DMS 273 (cell line): ENCODE data around the gene CHL1.

Experiments
- DNase-seq: peaks from one replicate; lab custom pipeline; 2025; ENCODE audit not compliant: unreplicated experiment; lab: John Stamatoyannopoulos, UW

The CHL1 gene

GRCh38 chr3:380801-381200, 184.2 kb downstream of the CHL1 start:
- DNase-seq, result no peak

- no peak for DNase-seq
These were observed 188.6 kb downstream of the CHL1 start for GRCh38 chr3:385151-385550.

DNA sequence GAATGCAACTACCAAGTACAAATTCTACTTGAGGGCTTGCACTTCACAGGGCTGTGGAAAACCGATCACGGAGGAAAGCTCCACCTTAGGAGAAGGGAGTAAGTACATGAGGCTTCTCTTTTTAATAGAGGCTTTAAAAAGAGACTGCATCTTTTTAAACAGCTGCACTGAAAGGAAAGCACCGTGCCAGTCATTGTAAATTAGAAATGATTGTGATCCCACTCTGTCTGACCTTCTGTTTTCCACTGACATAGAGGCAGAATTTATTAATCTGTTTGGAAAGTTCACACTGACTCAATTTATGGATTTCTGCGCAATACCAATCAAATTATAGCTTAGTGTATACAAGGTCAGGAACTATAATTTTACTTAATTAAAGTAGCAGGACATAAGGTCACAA, 198.2 kb downstream of the CHL1 start:
- no peak for DNase-seq

GRCh38 chr3:396293-396692, 199.7 kb downstream of the CHL1 start:
- no peak for DNase-seq

DNA sequence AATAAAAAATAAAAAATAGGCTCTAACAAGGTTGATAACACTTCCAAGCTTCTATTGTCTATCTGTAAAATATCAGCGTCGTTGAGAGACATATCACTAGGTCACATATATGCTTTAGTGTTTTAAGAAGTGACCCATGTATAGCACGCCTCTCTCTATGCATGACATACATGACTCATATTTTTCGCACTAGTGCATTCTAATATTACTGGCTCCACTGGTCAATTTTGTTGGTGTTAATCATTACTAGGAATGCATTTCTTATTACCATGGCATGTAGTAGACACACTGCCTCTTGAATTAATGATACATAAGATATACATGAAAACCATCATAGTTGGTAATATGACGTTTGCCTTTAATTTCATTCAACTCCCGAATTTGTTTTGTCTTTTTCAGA, 203.1 kb downstream of the CHL1 start:
- no peak for DNase-seq

DNA sequence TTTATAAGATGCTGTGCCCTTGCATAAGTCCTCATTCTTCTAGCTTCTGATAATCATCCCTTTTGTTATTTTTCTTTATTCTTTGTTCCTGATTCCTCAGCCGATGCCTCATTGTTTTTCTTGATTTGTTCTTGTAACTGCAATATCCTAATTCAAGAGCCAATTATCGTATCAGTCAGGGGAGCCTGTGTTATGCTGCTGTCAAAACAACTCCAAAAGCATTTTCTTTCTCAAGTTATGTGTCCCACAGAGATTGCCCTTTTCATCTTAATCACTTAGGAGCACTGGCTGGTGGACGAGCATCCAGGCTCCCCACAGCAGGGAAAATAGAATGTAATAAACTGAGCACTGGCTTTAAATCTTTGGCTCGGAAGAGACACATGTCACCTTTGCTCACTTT, 207.3 kb downstream of the CHL1 start:
- DNase-seq, result no peak

DNA sequence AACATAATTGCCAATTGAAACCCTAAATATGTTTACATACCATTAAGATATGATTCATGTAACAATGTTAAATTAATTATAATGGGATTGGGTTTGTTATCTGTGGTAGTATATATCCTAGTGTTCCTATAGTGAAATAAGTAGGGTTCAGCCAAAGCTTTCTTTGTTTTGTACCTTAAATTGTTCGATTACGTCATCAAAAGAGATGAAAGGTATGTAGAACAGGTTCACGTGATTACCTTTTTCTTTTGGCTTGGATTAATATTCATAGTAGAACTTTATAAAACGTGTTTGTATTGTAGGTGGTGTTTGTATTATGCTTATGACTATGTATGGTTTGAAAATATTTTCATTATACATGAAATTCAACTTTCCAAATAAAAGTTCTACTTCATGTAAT, 212.4 kb downstream of the CHL1 start:
- no peak for DNase-seq

- DNase-seq, result no peak
These were observed 214.7 kb downstream of the CHL1 start for GRCh38 chr3:411226-411625.

DNA sequence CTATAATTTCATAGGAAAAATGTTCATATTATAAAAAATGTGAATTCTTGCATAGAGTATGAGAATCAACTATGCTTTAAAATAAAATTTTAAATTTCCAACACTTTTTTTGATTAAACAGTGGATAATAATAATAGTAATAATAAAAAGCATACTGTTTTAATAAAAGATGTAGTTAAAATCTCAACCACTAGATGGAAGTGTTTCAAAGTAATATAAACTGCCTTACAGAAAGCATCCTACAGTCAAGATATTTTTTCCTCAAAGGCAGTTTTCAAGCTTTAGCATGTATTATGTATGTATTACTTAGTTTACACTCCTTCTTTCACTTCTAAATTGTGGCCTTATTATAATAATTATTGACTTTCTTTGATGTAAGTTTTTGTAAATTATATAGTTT, 217.5 kb downstream of the CHL1 start:
- peak; percentile 54 for DNase-seq

DNA sequence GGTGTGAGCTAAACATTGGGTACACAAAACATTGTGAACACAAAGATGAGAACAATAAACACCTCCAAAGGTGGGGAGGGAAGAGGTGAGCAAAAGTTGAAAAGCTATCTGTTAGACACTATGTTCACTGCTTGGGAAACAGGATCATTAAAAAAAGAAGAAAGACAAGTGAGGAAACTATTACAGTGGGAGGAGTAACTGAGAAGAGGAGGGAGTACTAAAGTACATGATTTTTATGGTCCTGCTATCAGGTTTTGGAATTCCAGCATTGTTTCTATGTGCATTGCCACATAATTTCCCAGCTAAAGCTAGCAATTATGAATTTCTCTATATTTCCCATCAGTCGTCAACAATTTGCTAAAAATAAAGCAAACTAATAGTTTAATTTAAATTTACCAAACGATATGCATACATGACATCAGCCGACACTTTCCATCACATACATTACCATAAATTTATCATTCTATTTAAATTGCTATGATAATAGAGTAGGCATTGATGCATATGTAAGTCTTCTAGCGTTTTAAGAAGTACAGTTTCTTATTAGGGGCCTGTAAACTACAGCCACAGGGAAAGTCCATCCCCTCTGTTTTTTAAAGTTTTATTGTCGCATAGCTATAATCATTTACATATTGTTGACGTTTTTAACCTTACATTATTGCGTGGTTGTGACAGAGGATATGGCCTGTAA, 221.8 kb downstream of the CHL1 start:
- no peak for DNase-seq

DNA sequence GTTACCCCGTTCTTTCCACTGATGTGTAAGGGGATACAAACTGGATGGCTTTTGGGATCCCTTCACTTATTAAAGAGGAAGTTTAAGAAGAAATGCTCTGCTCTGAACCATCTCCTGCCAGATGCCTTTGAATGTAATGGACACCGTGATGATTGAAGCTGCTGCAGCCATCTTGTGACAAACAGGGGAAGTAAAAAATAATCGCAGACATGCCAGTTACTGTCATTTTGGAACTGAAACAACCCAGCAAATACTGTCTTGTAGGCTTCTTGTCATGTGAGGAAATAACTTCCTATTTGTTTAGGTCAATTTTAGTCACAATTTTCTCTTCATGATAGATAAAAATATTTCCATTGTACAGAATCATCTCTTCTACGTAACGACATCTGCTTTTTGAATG, 224.0 kb downstream of the CHL1 start:
- no peak for DNase-seq

DNA sequence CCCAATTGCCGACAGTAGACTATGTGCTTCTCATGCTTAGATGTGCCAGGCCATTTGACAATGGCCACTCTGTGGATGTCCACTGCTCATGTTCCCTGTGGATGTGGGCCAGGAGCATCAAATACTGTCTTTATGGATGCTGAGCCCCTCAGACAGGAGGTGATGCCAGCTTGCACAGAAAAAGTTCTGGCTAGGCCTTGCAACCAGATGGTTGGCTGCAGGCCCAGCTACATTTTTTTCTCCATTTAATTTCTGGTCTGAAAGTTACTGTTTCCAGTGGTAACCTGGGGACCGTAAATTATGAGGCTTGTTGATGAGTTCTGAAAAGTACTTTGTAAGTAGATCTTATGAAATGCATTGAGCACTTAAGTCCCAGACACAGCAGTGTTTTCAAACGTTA, 228.5 kb downstream of the CHL1 start:
- peak; percentile 85 for DNase-seq

GRCh38 chr3:426072-426471, 229.5 kb downstream of the CHL1 start:
- peak; percentile 28 for DNase-seq

DNA sequence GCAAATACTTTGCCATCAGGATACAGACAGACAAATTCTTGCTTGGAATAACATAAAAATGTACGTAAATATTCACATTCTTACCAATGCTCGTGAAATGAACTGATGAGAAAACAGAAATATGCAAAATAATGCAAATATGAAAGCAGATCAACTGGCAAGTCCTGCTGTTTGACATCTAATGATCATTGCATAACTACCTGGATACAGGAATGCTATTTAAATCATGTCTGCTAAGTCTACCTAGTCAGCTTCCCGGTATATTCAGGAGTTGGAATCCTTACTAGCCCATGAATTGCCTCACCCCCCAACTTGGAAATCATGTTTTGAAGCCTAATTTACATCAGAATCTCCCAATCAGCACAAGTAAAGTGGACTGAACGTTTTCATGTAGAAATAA, 230.6 kb downstream of the CHL1 start:
- DNase-seq, result no peak

- no peak for DNase-seq
These were observed 233.6 kb downstream of the CHL1 start for GRCh38 chr3:430186-430585.

- no peak for DNase-seq
These were observed 238.6 kb downstream of the CHL1 start for GRCh38 chr3:435161-435560.

DNA sequence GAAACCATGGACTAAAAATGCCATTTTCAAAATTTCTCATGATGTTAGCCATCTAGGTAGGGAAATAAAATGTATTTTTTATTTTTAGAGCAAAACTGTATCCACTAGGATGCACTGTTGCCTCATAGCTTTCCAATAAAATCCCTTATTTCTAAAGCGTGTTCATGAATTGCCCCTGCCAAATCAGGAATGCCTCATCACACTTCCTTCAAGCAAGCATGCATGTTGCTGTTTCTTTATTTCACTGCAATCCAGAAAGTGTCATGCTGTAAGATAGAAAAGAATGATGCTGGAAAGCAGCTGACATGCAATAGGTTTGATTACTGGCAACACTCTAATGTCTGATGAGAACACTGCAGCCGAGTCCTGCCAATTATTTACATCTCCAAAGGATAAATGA, 239.5 kb downstream of the CHL1 start:
- DNase-seq, result peak; percentile 14

- no peak for DNase-seq
These were observed 244.3 kb downstream of the CHL1 start for GRCh38 chr3:440826-441225.

- no peak for DNase-seq
These were observed 249.4 kb downstream of the CHL1 start for GRCh38 chr3:445960-446359.

DNA sequence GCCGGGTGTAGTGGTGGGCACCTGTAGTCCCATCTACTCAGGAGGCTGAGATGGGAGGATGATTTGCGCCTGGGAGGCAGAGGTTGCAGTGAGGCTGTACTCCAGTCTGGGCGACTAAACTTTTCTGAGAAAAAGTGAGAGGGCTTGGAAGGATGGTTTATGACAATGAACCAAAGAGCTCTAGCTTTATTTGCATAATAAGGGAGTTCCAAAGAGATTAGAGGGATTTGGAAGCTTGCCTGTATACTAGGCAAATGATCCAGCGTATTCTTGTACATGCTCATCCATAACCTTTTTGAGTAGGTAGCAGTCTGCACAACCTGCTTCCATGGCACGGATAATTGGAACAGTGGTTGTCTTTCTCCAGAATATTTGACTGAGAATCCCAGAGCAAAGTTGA, 251.1 kb downstream of the CHL1 start:
- no peak for DNase-seq

DNA sequence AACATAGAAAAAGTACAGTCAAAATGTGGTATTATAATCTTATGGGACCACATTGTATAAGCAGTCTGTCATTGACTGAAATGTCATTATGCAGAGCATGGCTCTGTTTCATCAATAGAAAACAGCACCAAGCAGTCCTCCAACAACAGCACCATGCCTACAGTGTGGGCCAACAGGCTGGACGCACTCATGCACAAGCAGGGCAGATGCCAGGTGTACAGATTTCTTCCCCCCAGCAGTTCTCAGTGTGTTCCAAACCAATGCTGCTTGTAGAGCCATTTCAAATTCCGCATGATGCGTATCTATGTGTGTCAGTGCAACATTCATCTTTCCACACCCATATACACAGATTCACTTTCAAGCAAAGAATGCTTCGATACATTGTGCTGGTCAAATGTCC, 253.1 kb downstream of the CHL1 start:
- no peak for DNase-seq

GRCh38 chr3:452221-452620, 255.7 kb downstream of the CHL1 start:
- peak; percentile 67 for DNase-seq

- no peak for DNase-seq
These were observed 256.5 kb downstream of the CHL1 start for GRCh38 chr3:453106-453505.

DNA sequence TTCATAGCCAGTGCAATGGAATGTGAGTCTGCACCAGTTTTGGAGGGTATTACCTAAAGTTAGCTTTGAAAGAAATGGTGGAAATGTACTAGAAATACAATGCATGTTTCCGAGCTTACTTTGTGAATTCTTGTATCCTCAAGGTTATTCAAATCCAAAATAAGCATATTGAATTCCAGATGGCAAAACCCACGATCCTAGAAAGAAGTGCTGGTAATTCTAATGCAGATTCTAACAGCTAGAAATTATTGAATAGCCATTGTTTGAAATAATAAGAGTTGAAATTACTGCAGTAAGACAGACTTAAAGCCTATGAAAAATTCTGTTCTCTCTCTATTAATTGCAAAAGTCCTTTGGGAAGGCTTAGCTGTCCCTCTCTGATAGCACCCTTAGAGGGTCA, 258.4 kb downstream of the CHL1 start:
- peak; percentile 8 for DNase-seq
